Measurements from ENCODE around the gene TAF5L. TPM values are rescaled to one million over a fixed set of nuclear protein-coding genes. Genes with fewer than 3 reads are reported as not detected.
"Not testable (repeated sequence)": the region's sequence is repeated elsewhere in the genome, so short reads cannot be mapped to it uniquely, and the experiment has no call there.

The TAF5L gene
- total RNA-seq, 1 donor from 2014 or later = 12.5 TPM

DNA sequence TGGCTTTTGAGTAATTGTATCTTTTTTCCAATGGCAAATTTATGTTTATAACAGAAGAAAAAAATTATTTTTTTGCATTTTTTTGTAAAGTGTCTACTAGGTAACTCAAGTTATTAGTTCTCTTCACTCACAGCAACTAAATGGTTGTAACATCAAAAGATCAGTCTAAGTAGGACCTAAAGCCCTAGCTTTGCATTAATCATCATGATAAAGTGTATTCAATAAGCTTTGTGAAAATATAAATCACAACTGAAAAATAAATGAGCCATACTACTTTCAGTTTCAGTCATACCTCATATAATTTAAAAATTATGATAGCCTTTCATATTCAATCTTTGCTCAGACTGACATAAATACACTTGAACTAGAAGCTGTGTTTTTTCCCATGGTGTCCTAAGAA is 6.9 kb downstream of the TAF5L start:
- DNase-seq (ENCODE audit: low spot score) = no peak
- intact Hi-C loops (cut with DNase I) = no loop called here

DNA sequence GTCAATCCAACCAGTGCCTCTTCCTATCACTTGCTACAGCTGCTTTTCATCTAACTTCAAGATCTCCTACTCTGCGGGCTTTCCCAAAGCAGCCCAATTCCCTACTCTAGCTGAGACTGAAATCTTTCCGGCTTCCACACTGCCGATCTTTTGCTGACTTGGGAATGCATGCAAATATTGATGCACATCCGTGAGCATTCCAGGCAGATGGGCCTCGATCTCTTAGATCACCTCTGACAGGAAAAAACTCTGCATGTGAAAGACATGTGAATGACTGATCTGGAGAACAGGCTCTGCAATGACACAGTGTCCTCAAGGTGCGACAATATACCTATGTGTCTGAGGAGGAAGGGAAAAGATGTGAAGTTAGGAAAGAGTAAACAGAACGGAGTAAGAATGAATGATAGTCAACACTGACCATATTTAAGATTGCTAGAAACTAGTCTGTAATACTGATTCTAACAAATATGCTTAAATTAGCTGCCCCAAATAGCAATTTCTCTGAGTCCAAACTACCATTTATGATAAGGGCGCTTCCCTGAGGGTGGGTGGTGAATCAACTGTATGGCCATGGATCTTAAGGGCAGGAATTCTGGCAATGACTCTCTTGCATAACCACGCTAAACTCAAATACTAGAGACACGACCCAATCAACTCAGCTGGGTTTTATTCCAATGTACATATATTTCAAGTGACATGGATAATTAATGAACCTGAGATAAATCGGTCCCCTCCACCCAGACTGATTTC is 8.4 kb downstream of the TAF5L start:
- intact Hi-C loops (cut with DNase I) = no loop called here
- DNase-seq (ENCODE audit: low spot score) = no peak

DNA sequence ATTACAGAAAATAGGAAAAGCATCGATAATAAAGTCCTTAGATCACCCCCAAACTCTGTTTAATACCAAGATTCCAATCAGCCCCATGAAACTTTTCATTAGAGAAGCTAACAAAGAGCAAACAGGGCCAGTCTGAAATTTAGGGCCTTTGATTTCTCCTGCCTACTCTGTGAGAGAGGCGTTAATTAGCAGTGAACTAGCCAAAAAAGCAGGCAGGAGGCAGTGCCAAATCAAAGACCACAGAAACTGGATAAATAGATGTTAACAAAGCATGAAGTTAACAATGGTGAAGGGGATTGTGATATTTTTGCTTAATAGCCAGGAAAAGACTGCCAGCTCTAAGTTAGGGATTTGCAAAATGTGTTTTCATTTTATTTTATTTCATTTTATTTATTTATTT is 11.2 kb downstream of the TAF5L start:
- no peak for DNase-seq (ENCODE audit: low spot score)
- intact Hi-C loops (cut with DNase I) = no loop called here

DNA sequence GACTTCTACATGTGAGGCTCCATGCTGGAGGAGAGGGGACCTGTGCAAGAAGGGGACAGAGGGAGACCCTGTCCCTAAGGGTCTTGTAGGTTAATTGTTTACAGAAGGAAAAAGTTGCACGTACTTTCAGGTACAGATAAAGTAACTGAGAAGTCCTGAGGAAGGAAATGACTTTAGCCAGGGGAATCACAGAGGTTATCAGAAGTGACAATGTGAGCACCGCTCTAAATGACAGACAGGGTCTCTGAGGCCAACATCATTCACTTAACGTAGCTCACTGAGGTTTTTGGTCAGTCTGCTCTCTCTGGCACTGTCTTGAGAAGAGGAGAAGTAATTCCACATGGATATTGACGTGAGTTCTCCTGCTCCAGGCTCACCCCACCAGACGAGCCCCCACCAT is 12.0 kb downstream of the TAF5L start:
- intact Hi-C loops (cut with DNase I) = no loop called here
- DNase-seq (ENCODE audit: low spot score) = no peak

DNA sequence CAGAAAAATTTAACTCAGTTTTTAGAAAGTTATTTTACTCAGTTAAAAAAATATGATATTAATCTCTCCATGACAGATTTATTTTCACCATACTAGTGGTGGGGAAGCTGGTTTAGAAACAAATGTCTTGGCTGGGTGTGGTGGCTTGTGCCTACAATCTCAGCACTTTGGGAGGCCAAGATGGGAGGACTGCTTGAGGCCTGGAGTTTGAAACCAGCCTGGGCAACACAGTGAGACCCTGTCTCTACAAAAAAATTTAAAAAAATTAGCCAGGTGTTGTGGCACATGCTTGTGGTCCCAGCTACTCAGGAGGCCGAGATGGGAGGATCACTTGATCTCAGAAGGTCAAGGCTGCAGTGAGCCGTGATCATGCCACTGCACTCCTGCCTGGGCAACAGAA is 17.3 kb downstream of the TAF5L start:
- no peak for DNase-seq (ENCODE audit: low spot score)
- intact Hi-C loops (cut with DNase I) = no loop called here

DNA sequence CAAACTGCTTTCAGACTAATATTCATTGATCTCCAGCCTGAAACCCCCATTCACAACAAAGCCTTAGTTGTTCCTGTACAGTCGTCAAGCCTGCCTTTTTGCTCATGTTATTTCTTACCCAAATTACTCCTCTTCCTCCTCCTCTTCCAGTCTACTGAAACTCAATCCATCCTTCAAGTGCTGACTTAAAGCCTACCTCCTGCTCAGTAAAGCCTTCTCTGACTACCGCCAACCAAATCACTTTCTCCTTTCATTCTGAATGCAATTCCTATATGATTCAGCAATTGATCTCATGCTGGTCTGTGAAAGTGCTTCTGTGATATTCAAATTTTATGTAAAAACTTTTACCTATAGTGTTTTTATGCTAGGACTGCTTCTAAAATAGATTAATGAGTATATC is 18.6 kb downstream of the TAF5L start:
- intact Hi-C loops (cut with DNase I) = no loop called here
- no peak for DNase-seq (ENCODE audit: low spot score)

DNA sequence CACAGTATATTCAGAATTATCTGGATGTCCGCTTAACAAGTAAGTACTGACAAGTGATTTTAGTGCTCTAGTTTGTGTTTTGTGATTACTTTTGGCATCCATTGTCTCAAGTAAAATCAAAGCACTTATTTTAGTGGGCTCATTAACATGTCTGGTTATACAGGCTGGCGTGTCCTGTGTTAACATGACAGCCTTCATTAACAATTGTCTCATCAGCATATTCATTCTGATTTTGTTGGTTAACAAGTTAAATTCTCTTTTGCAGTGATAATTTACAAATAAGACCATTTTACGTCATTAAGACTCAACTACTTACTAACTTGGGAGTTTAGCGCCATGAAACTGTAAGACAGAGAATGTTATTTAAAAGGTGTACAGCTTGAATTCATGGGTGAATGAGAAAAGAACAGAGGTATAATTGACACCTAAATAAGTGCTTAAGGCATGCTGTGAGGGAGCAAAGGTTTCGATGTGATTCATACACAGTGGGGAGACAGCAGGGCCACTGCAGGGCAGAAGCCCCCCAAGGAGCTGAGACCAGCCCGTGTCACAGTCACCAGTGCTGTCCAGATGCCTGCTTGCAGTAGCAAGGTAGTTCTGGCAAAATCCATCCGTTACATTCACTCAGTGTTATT is 22.4 kb downstream of the TAF5L start:
- intact Hi-C loops (cut with DNase I) = no loop called here
- no peak for DNase-seq (ENCODE audit: low spot score)

DNA sequence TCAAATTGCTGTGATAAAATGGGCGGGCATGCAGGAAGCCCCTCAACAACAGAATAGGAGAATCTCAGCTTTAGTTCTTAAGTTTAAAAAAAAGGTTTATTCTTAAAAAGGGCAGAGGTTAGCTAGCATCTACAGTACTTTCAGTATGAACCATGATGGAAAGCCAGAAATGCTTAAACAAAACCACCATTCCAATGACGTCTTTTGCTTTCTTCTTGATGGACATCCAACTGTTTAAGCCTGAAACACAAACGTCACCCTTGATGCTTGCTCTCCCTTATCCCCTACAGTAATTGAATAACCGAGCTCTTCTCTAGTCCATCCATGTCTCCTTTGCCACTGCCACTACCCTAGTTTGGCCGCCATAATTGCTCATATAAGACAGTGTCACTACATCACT is 25.7 kb downstream of the TAF5L start:
- intact Hi-C loops (cut with DNase I) = no loop called here

DNA sequence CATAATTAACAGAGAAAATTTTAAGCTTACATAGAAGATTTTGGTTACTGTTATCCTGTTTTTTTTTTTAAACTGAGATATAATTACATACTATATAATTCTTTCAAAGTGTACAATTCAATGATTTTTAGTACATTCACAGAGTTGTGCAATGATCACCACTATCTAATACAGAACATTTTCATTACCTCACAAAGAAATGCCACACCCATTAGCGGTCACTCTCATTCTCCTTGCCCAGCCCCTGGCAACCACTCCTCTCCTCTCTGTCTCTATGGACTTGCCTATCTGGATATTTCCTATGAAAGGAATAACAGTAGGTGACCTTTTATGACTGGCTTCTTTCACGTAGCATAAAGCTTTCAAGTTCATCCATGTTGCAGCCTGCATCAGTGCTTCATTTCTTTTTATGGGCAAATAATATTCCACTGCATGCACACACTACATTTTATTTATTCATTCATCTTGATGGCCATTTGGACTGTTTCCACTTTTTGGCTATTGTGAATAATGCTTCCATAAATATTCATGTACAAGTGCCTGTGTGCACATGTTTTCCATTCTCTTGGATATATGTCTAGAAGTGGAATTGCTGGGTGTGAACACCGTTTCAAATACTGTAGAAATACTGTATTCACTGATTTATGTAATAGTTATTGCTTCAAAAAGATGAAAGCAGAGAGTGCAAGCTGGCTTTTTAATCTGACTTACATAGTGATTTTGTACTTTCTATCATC is 26.5 kb downstream of the TAF5L start:
- intact Hi-C loops (cut with DNase I) = no loop called here
- no peak for DNase-seq (ENCODE audit: low spot score)

More for the DNA sequence above, 25.7 kb downstream of the TAF5L start:
- DNase-seq (ENCODE audit: low spot score) = no peak

DNA sequence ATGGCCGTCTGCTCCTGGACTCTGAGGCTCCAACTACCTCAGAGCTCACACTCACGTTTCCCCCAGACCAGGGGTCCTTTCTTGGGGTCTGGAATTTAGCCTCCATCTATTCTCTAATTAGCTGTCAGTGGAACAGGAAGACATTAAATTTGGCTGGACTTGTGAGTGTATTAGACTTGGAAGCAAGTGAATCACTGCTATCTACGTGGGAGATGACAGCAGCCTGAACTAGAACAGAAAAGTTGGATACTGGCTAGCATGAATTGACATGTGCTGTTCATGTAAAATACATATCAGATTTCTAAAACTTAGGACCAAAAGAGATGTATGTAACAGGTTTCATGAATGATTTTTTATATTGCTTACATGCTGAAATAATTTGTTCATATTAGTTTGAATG is 28.0 kb downstream of the TAF5L start:
- intact Hi-C loops (cut with DNase I) = loop anchor here (2.0 kb wide), 1 partner anchor 39 kb away; the partner anchor contains the start of gene ABCB10

DNA sequence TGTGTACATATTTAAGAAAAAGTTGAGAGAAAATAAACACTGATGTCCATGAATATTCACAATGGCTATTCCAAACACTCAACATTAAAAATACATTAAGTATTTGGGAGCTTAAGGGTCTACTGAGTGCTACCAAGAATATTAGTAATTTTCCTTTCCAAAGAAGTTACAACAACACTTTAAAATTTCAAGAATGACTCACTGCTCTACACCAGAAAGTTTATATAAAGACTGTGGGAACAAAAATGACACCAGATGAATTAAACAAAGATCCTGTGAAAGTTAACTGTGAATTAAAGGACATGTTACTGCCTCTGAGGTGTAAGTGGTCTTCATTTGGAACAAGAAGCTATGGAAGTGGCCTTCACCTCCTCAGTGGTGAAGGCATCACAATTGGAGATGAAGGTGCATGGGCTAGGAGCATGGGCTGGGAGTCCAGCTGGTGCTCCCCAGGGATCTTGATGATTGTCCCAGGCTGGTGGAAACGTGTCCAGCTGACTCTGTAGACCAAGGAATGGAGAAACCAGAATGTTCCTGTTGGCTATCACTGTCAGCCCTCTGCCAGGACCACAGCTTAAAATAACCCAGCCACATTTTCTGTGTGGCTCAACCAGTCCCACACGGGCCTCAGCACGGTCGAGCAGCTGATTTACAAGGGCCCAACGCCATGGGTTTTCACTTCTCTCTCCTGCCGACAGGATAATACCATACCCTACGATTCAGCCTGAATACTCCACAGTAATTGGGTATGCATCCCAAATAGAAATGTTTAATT is 28.8 kb downstream of the TAF5L start:
- no peak for DNase-seq (ENCODE audit: low spot score)
- intact Hi-C loops (cut with DNase I) = loop anchor here (2.0 kb wide), 1 partner anchor 38 kb away; the partner anchor contains the start of gene ABCB10

More for the DNA sequence above, 28.0 kb downstream of the TAF5L start:
- no peak for DNase-seq (ENCODE audit: low spot score)

DNA sequence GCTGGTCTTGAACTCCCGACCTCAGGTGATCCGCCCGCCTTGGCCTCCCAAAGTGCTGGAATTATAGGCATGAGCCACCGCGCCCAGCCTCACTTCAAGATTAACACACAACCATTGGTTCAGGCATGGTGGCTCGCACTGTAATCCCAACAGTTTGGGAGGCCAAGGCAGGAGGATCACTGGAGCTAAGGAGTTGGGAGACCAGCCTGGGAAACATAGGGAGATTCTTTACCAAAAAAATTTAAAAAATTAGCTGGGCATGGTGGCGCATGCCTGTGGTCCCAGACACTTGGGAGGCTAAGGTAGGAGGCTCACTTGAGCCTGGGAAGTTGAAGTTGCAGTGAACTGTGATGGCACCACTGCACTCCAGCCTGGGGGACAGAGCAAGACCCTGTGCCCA is 30.0 kb downstream of the TAF5L start:
- intact Hi-C loops (cut with DNase I) = loop anchor here (2.0 kb wide), 1 partner anchor 37 kb away; the partner anchor contains the start of gene ABCB10
- not testable (repeated sequence) for DNase-seq (ENCODE audit: low spot score)

DNA sequence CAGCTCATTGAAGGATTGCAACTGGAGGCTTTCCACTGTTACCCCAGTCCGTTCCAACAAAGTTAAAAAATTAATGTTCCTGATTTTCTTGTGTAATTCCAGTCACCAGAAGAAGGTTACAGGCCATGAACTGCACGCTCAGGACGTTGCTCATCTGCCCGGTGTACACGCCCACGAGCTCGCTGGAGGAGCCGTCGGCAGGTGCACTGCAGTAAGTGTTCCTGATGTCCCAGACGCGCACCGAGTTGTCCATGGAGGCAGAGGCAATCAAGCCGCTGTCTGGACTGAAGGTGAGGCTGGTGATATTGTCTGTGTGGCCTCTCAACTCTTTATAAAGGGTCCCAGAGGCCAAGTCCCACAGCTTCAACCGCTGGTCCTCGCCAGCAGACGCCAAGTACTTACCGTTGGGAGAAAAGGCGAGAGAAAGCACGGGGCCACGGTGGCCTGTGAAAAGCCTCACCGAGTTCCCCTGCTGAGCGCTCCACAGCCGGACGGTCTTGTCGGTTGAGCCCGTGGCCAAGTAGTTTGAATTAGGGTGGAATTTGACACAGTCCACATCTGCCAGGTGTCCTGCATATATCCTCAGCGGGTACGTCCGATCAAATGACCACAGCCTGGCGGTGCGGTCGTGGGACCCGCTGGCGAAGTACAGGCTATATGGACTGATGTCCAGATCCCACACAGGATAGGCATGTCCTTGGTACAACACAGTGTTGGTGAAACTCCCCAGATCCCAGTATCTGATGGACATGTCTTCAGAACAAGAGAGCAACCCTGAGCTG is 31.5 kb downstream of the TAF5L start:
- DNase-seq (ENCODE audit: low spot score) = no peak
- intact Hi-C loops (cut with DNase I) = no loop called here

DNA sequence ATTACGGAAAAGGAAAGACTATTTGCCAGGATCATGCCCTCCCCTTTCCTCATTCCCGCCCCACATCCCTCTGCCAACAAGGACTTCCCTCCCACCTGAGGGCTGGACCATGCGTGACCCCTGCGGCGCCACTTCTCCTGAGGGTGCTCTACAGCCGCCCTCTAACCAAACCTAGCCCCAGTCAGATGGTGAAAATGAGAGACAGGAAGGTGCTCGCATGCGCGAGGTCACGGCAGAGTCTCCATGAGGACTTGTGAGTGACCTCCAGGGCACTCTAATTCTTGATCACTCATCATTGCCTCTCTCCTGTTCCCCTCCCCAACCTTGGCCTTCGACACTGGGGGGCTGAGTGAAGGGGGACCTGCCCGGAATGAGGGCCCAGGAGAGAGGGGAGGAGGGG is 32.1 kb downstream of the TAF5L start:
- intact Hi-C loops (cut with DNase I) = no loop called here
- no peak for DNase-seq (ENCODE audit: low spot score)

DNA sequence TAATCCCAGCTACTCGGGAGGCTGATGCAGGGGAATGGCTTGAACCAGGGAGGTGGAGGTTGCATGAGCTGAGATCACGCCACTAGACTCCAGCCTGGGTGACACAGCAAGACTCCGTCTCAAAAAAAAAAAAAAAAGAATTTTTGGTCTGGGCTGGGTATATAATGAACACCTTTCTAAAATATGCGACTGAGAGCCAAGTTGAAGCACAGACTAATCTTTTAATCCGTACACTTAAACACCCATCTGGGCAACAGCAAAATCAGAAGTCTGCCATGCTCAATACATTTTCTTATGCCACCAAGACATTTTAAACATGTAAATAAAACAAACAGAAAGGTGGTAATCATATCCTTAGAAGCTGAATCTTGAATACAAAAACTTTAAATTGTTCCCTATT is 35.8 kb downstream of the TAF5L start:
- no peak for DNase-seq (ENCODE audit: low spot score)
- intact Hi-C loops (cut with DNase I) = no loop called here

DNA sequence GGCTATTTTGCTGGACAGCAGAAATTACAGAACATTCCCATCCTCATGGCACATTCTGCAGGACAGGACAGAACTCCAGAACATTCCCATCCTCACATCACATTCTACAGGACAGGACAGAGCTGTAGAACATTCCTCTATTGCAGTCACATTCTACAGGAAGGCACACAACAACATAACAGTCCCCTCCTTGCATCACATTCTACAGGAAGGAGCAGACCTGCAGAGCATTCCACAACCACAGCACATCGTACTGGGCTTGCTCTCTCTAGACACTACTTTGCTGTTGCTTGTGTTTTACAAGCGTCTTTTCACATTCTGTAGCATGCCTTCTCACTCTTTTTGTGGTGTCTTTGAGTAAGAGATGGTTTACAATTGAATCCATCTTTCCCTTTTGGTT is 40.6 kb downstream of the TAF5L start:
- intact Hi-C loops (cut with DNase I) = no loop called here
- no peak for DNase-seq (ENCODE audit: low spot score)

DNA sequence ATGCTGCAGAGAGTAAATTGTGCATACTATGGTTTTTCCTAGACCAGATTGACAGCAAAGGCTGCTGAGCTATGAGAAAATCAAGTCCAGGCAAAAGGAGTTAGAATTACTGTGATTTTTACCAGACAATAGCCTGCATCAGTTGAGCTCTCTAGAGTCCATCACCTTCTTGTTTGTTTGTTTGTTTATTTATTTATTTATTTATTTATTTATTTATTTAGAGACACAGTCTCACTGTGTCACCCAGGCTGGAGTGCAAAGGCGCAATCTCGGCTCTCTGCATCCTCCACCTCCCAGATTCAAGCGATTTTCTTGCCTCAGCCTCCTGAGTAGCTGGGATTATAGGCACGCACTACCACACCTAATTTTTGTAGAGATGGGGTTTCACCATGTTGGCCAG is 43.2 kb downstream of the TAF5L start:
- DNase-seq (ENCODE audit: low spot score) = no peak
- intact Hi-C loops (cut with DNase I) = no loop called here

DNA sequence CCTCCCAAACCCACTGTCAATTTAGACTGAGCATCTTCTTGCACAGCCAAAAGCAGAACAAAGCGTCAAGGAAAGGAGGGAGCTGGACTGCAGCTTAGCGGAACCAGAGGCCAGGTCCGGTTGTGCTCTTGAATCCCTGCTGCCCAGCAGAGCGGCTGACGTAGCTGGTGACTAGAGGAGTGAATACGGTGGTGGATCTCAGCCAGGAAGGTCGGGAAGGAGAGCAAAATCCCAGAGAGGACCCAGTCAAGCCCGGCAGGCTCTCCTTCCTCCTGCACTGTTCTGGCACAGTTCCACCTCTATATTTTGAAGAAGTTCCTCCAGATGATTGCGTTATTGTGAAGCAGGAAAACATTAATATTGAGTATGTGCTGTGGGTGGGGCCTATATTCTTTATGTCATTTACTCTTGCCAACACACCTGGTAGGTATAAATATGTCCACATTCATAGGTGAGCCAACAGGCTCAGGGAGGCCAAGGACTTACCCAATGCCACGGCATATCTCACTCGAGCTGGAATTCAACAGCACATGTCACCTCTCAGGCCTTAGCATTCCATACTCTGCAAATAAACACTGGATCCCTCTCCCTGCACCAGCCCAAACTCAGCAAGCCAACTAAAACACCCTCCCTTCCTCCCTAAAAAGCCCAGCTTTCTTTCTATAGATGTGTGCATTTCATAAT is 43.8 kb downstream of the TAF5L start:
- intact Hi-C loops (cut with DNase I) = no loop called here
- no peak for DNase-seq (ENCODE audit: low spot score)

DNA sequence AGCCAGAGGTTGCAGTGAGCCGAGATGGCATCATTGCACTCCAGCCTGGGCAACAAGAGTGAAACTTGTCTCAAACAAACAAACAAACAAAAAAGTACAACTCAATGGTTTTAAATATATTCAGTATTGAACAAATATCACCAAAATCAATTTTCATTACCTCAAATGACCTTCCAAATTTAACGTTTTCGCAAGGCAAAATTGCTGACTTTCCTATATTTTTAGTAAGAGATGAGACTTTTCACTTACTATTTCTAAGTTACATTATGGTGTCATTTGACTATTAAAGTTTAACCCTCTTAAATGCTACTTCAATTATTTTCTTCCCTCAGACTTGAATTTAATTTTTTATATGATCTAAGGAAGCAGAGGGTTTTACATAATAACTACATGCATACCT is 44.4 kb downstream of the TAF5L start:
- no peak for DNase-seq (ENCODE audit: low spot score)
- intact Hi-C loops (cut with DNase I) = no loop called here
